ENCODE results near the gene TRIM40.

DNA sequence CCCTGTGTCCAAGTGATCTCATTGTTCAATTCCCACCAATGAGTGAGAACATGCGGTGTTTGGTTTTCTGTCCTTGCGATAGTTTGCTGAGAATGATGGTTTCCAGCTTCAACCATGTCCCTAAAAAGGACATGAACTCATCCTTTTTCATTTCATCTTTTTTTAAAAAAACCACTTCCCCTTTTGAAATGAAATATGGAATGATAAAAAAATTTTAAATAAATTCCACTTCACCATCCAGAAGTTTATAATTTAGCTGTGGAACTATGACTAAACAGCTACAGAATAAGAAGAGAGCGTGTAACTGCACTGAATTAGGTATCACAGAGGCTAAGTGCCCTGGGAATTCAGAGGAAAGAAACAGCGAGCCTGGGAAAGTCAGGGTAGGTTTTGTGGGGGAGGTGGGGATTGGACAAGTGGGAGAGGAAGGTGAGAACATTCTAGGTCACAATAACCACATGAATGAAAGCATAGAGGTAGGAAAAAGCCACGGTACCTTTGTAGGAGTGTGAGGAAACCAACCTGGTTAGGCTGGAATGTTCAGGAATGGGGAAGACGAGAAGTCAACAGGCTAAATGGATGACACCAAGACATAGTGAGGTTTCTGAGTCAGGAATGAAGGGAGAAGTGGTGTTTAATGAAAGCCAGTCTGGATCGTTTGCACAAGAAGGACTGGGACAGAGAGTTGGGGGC lies 14.1 kb downstream of the TRIM40 start:
- no peak for TF ChIP-seq ARNT (IDR thresholded peaks at IDR 0.05)
- TF ChIP-seq SUZ12 (IDR thresholded peaks at IDR 0.05) = no peak
